ENCODE results near the gene SPON1. TPM values are rescaled to one million over a fixed set of nuclear protein-coding genes. Genes with fewer than 3 reads are reported as not detected.
"Not testable (repeated sequence)": the region's sequence is repeated elsewhere in the genome, so short reads cannot be mapped to it uniquely, and the experiment has no call there.

SPON1 gene
- total and polyA plus RNA-seq, 10 of the 15 experiments (the other 5 are each of a cell fraction or from before 2014, with no cell fraction given) = 0.13 to 1.1 (median 0.18) TPM; not detected in 5

- no peaks in the 10 kb centered on the region for H4K20me1 ChIP-seq (ENCODE audit: control insufficient read depth, insufficient read depth)
- H3K9ac ChIP-seq (ENCODE audit: control insufficient read depth, insufficient read depth, low read length) = no peak overlapping the region
- H2AFZ ChIP-seq (ENCODE audit: control insufficient read depth, low read depth, low read length) = no peak overlapping the region
- no peak overlapping the region for H3K4me2 ChIP-seq (ENCODE audit: control insufficient read depth, insufficient read depth)
- no peaks in the 10 kb centered on the region for H3K4me1 ChIP-seq (ENCODE audit: control insufficient read depth, insufficient read depth, low read length)
- in situ Hi-C loops (cut with MboI) (no loop called here), intact Hi-C loops (cut with micrococcal nuclease; ENCODE audit: unreplicated experiment) (no loop called here)
- no peak for TF ChIP-seq IRF5 (IDR thresholded peaks at IDR 0.05; ENCODE audit: borderline replicate concordance)
- no peak overlapping the region for H3K27ac ChIP-seq (ENCODE audit: control insufficient read depth, insufficient read depth)
- CTCF ChIA-PET = interaction anchor here (0.7 to 1.4 kb wide), 2 partner anchors 15 to 355 kb away, joined by 3 to 4 read pairs; no protein-coding TSS in a partner anchor
- no peaks in the 10 kb centered on the region for H3K79me2 ChIP-seq (ENCODE audit: control insufficient read depth, insufficient read depth, low read length)
- SMC1A ChIA-PET (ENCODE audit: uncharacterized antibody, unreplicated experiment) = no interaction called here
- 0% methylated on average over 2 of the region's 2 CpGs for WGBS (ENCODE audit: insufficient coverage, insufficient replicate concordance, low lambda C conversion rate, missing lambda C conversion rate)
- H3K27me3 ChIP-seq (replicated peaks in 1 of 2; ENCODE audit: control insufficient read depth in 2 of 2, insufficient read depth in 2 of 2, low read length in 1 of 2) = no peaks in the 10 kb centered on the region
- no peaks in the 10 kb centered on the region for H3K36me3 ChIP-seq (ENCODE audit: control insufficient read depth in 2 of 2, insufficient read depth in 2 of 2, low read length in 1 of 2)
- POLR2A ChIA-PET = no interaction called here
- no peaks in the 10 kb centered on the region for H3K9me3 ChIP-seq (replicated peaks; ENCODE audit: control insufficient read depth, insufficient read depth, low read length)
- H3K4me3 ChIP-seq = no peak overlapping the region
- RAD21 ChIA-PET (ENCODE audit: unreplicated experiment) = no interaction called here
- no peak for DNase-seq (ENCODE audit: low read depth, low spot score)
- no TSS peak for BruUV-seq (replicated peaks)
- FAIRE-seq = no peak
- ATAC-seq = no peak
Measured at GRCh38 chr11:14163576-14163975, 201.1 kb downstream of the SPON1 start.

DNA sequence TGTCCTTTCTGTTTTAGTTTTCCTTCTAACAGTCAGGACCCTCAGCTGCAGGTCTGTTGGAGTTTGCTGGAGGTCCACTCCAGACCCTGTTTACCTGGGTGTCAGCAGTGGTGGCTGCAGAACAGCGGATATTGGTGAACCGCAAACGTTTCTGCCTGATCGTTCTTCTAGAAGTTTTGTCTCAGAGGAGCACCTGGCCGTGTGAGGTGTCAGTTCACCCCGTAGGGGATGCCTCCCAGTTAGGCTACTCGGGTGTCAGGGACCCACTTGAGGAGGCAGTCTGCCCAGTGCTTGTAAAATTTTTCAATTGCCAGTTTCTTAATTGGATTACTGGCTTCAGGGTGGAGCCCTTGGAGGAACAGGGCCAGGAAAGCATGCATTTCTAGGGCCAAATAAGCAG is 211.2 kb downstream of the SPON1 start:
- DNase-seq (ENCODE audit: low read depth, low spot score); SMC1A ChIA-PET (ENCODE audit: uncharacterized antibody, unreplicated experiment); in situ Hi-C loops (cut with MboI); H3K4me1 ChIP-seq (ENCODE audit: control insufficient read depth, insufficient read depth, low read length); H3K79me2 ChIP-seq (ENCODE audit: control insufficient read depth, insufficient read depth, low read length); H3K36me3 ChIP-seq (ENCODE audit: control insufficient read depth in 2 of 2, insufficient read depth in 2 of 2, low read length in 1 of 2); FAIRE-seq; RAD21 ChIA-PET (ENCODE audit: unreplicated experiment); POLR2A ChIA-PET; H3K27ac ChIP-seq (ENCODE audit: control insufficient read depth, insufficient read depth); H3K9me3 ChIP-seq (replicated peaks; ENCODE audit: control insufficient read depth, insufficient read depth, low read length); H3K4me2 ChIP-seq (ENCODE audit: control insufficient read depth, insufficient read depth); ATAC-seq; H4K20me1 ChIP-seq (ENCODE audit: control insufficient read depth, insufficient read depth); H3K27me3 ChIP-seq (replicated peaks in 1 of 2; ENCODE audit: control insufficient read depth in 2 of 2, insufficient read depth in 2 of 2, low read length in 1 of 2); H3K9ac ChIP-seq (ENCODE audit: control insufficient read depth, insufficient read depth, low read length); BruUV-seq (replicated peaks); intact Hi-C loops (cut with micrococcal nuclease; ENCODE audit: unreplicated experiment); H2AFZ ChIP-seq (ENCODE audit: control insufficient read depth, low read depth, low read length); H3K4me3 ChIP-seq: not testable (repeated sequence)
- 47% methylated on average over 7 of the region's 7 CpGs for WGBS (ENCODE audit: insufficient coverage, insufficient replicate concordance, low lambda C conversion rate, missing lambda C conversion rate)
- CTCF ChIA-PET = interaction anchor here (0.7 kb wide), 1 partner anchor 114 kb away, joined by 3 read pairs; no protein-coding TSS in a partner anchor
